GM19324 (cell line): ENCODE measurements around the gene KIF2A.

Experiments used
- ATAC-seq: cut with Tn5 transposase; IDR thresholded peaks from one replicate; pipeline ENCODE4 v1.9.1; 2021; ENCODE audit warnings: mild to moderate bottlenecking, moderate library complexity; ENCODE audit not compliant: unreplicated experiment, low FRiP score

The KIF2A gene

GRCh38 chr5:62373382-62373781, 67.4 kb downstream of the KIF2A start:
- ATAC-seq = no peak

- no peak for ATAC-seq
These were observed 68.1 kb downstream of the KIF2A start for GRCh38 chr5:62374090-62374489.

- ATAC-seq = no peak
These were observed 69.6 kb downstream of the KIF2A start for GRCh38 chr5:62375627-62376026.

GRCh38 chr5:62376064-62376463, 70.1 kb downstream of the KIF2A start:
- no peak for ATAC-seq

- no peak for ATAC-seq
These were observed 79.1 kb downstream of the KIF2A start for GRCh38 chr5:62385131-62385530.

GRCh38 chr5:62385816-62386400, 79.9 kb downstream of the KIF2A start:
- ATAC-seq = no peak

GRCh38 chr5:62386824-62387223, 80.8 kb downstream of the KIF2A start:
- ATAC-seq = no peak

- ATAC-seq = no peak
These were observed 89.4 kb downstream of the KIF2A start for GRCh38 chr5:62395210-62395950.

- peak; percentile 100 for ATAC-seq
These were observed 97.6 kb downstream of the KIF2A start, which contains the start of gene DIMT1 for GRCh38 chr5:62403411-62404250. TSS of gene DIMT1 (minus strand) at chr5:62403905. CDS start at chr5:62403772, 133 bp downstream.

GRCh38 chr5:62412549-62413329, 106.7 kb downstream of the KIF2A start, which contains the start of gene IPO11:
TSS of gene IPO11 (plus strand) at chr5:62412763. CDS start at chr5:62437280, 24,517 bp downstream.
- ATAC-seq = peak; percentile 99

- ATAC-seq = no peak
These were observed 107.7 kb downstream of the KIF2A start for GRCh38 chr5:62413711-62414110.

GRCh38 chr5:62418462-62419076, 112.6 kb downstream of the KIF2A start:
- no peak for ATAC-seq

GRCh38 chr5:62419609-62420008, 113.6 kb downstream of the KIF2A start:
- ATAC-seq = no peak

GRCh38 chr5:62421414-62421813, 115.4 kb downstream of the KIF2A start:
- ATAC-seq = no peak

- no peak for ATAC-seq
These were observed 118.8 kb downstream of the KIF2A start for GRCh38 chr5:62424763-62425162.

GRCh38 chr5:62431735-62432620, 126.0 kb downstream of the KIF2A start:
- no peak for ATAC-seq

- no peak for ATAC-seq
These were observed 126.6 kb downstream of the KIF2A start for GRCh38 chr5:62432621-62433064.
